Superior temporal gyrus (tissue), 1 donor: ENCODE results near the gene ZCCHC9.

Source experiments
- DNase-seq: peaks from one replicate; pipeline ENCODE4 v3.0.0-alpha.2; 2016; ENCODE audit errors: extremely low spot score

ZCCHC9 gene

GRCh38 chr5:81359108-81359507 lies 57.7 kb downstream of the ZCCHC9 start:
- no peak for DNase-seq

- no peak for DNase-seq
These were observed 58.5 kb downstream of the ZCCHC9 start for GRCh38 chr5:81359881-81360280.

GRCh38 chr5:81360640-81361039 lies 59.3 kb downstream of the ZCCHC9 start:
- DNase-seq, result no peak

- DNase-seq, result no peak
These were observed 60.2 kb downstream of the ZCCHC9 start for GRCh38 chr5:81361600-81361999.
